Neuronal stem cell (in vitro differentiated cells): ENCODE data around the gene HS6ST3.

Experiments
- DNase-seq: peaks from one replicate; pipeline ENCODE4 v3.0.0-alpha.2; 2013; ENCODE audit warnings: low spot score
- H2AFZ ChIP-seq: one replicate; pipeline ENCODE4 v1.6.1; 2013; ENCODE audit warnings: mild to moderate bottlenecking, low read length, inconsistent platforms
- H2AK5ac ChIP-seq: 2 replicates; pipeline ENCODE4 v1.6.1; 2013; ENCODE audit warnings: low read depth, mild to moderate bottlenecking, inconsistent platforms, low read length, moderate library complexity, mixed read lengths
- H2BK120ac ChIP-seq: 2 replicates; pipeline ENCODE4 v1.6.1; 2013; ENCODE audit warnings: low read depth, mild to moderate bottlenecking, inconsistent platforms, low read length, moderate library complexity, mixed read lengths
- H2BK12ac ChIP-seq: one replicate; pipeline ENCODE4 v1.6.1; 2013; ENCODE audit warnings: low read length, inconsistent platforms
- H2BK15ac ChIP-seq: 2 replicates; pipeline ENCODE4 v1.6.1; 2013; ENCODE audit warnings: mild to moderate bottlenecking, low read length, inconsistent platforms, mixed read lengths
- H2BK5ac ChIP-seq: one replicate; pipeline ENCODE4 v1.6.1; 2013; ENCODE audit warnings: inconsistent platforms, mild to moderate bottlenecking, low read length, moderate library complexity
- H3K14ac ChIP-seq: one replicate; pipeline ENCODE4 v1.6.1; 2013; ENCODE audit warnings: low read length, inconsistent platforms
- H3K18ac ChIP-seq: 2 replicates; pipeline ENCODE4 v1.6.1; 2013; ENCODE audit warnings: low read length, inconsistent platforms
- H3K23ac ChIP-seq: 2 replicates; pipeline ENCODE4 v1.6.1; 2013; ENCODE audit warnings: low read depth, mild to moderate bottlenecking, mixed read lengths, low read length, inconsistent platforms; ENCODE audit not compliant: poor library complexity
- H3K27ac ChIP-seq: replicated peaks from 3 replicates; pipeline ENCODE4 v1.5.1; 2013; ENCODE audit warnings: low read length, inconsistent platforms
- H3K27me3 ChIP-seq, 3 experiments: 2 replicates each; pipeline ENCODE4 v1.6.1; 2013; ENCODE audit warnings: low read length in 3 of 3, mild to moderate bottlenecking in 2 of 3, inconsistent platforms in 1 of 3, low read depth in 1 of 3, mixed read lengths in 1 of 3, moderate library complexity in 1 of 3; ENCODE audit not compliant: control insufficient read depth in 3 of 3, insufficient read depth in 3 of 3
- H3K36me3 ChIP-seq, 2 donors: replicated peaks in 1 of 2; 2 replicates each; pipeline ENCODE4 v1.6.1; 2013; ENCODE audit warnings: low read length in 2 of 2; ENCODE audit not compliant: control insufficient read depth in 2 of 2, insufficient read depth in 2 of 2
- H3K4ac ChIP-seq: 2 replicates; pipeline ENCODE4 v1.6.1; 2013; ENCODE audit warnings: inconsistent platforms, mild to moderate bottlenecking, low read length, moderate library complexity
- H3K4me1 ChIP-seq, 2 donors: 1 replicate in 1 of 2; 2 replicates in 1 of 2; pipeline ENCODE4 v1.6.1; 2013; ENCODE audit warnings: low read length in 2 of 2, low read depth in 1 of 2; ENCODE audit not compliant: control insufficient read depth in 2 of 2, insufficient read depth in 1 of 2
- H3K4me2 ChIP-seq: one replicate; pipeline ENCODE4 v1.6.1; 2013; ENCODE audit warnings: mild to moderate bottlenecking, low read length, inconsistent platforms; ENCODE audit not compliant: insufficient read depth, poor library complexity, severe bottlenecking
- H3K4me3 ChIP-seq, 2 donors: 2 replicates each; pipeline ENCODE4 v1.5.1; 2013; ENCODE audit warnings: low read length in 2 of 2, mild to moderate bottlenecking in 2 of 2, inconsistent platforms in 1 of 2, moderate library complexity in 1 of 2
- H3K79me1 ChIP-seq: one replicate; pipeline ENCODE4 v1.6.1; 2013; ENCODE audit warnings: low read depth, mild to moderate bottlenecking, inconsistent platforms, low read length, moderate library complexity
- H3K9ac ChIP-seq: one replicate; pipeline ENCODE4 v1.6.1; 2013; ENCODE audit warnings: mild to moderate bottlenecking, low read depth, low read length, inconsistent platforms; ENCODE audit not compliant: poor library complexity
- H3K9me3 ChIP-seq, 2 donors: replicated peaks in 1 of 2; 2 replicates each; pipeline versions ENCODE3 to v1.6.1; 2013; ENCODE audit warnings: low read length in 2 of 2, mild to moderate bottlenecking in 2 of 2, inconsistent platforms in 1 of 2, low read depth in 1 of 2, mixed read lengths in 1 of 2, moderate library complexity in 1 of 2; ENCODE audit not compliant: control insufficient read depth in 2 of 2, insufficient read depth in 1 of 2
- H4K8ac ChIP-seq: one replicate; pipeline ENCODE4 v1.6.1; 2013; ENCODE audit warnings: low read depth, mild to moderate bottlenecking, inconsistent platforms, low read length, moderate library complexity
- H4K91ac ChIP-seq: one replicate; pipeline ENCODE4 v1.6.1; 2013; ENCODE audit warnings: low read length, low read depth, mild to moderate bottlenecking, inconsistent platforms; ENCODE audit not compliant: poor library complexity
- WGBS, 2 donors: extraction: QIAGEN DNeasy Blood & Tissue Kit; methylation state at CpG; one replicate each; pipeline ENCODE4 v1.1.7; 2013; ENCODE audit warnings: missing lambda C conversion rate in 2 of 2, mixed read lengths in 1 of 2; ENCODE audit not compliant: insufficient read length in 2 of 2, insufficient replicate concordance in 1 of 2; ENCODE audit errors: extremely low coverage in 2 of 2; 5-methylcytosine and 5-hydroxymethylcytosine counted together

The HS6ST3 gene

DNA sequence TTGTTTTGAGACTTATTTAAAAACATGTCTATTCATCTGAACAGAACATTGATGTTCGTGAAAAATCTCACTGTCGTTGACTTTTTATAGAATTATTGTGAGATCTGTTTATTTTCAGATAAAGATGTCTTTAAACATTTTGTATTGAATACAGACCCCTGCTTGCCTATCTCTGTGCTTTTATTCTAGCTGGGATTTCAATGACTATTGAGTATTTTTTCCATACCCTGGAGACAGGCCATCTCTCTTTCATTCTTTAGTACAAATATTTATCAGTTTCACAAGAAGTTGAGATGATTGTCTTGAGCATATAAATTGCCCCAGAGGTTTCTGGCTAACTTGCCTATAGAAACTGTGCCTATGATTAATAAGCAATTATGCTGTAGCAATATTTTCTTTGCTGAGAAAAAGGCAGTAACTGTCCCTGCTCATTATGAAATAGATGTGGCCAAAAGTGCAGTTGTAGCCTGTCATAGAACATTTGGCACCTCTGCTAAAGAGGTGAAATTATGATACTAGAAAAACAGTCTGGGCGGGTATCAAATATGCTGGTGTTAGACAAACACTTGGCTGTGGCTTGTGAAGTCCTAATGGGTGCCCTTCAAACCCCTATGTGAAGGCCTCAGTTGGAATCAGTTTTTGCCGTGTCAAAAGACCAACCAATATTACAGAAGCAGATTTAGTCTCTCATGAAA is 360.6 kb downstream of the HS6ST3 start:
- H4K8ac ChIP-seq: no peak overlapping the region
- no peak overlapping the region for H3K23ac ChIP-seq
- peaks cover 0 to 3% of the 10 kb centered on the region in 2 donors for H3K9me3 ChIP-seq
- no peak overlapping the region for H3K9ac ChIP-seq
- H2BK12ac ChIP-seq: no peak overlapping the region
- no peak overlapping the region for H2BK120ac ChIP-seq
- no peak overlapping the region for H3K4me3 ChIP-seq
- no peaks in the 10 kb centered on the region for H3K27me3 ChIP-seq
- WGBS, 2 donors: no CpG with 5 or more reads among the region's 4 CpGs
- H3K4ac ChIP-seq: no peak overlapping the region
- no peak overlapping the region for H2AK5ac ChIP-seq
- no peaks in the 10 kb centered on the region for H3K4me1 ChIP-seq
- no peak for DNase-seq
- H3K18ac ChIP-seq: no peak overlapping the region
- no peaks in the 10 kb centered on the region for H3K36me3 ChIP-seq
- H3K27ac ChIP-seq: no peak overlapping the region
- H2BK5ac ChIP-seq: no peak overlapping the region
- no peaks in the 10 kb centered on the region for H3K79me1 ChIP-seq
- H3K14ac ChIP-seq: no peak overlapping the region
- H2AFZ ChIP-seq: no peak overlapping the region
- H4K91ac ChIP-seq: no peak overlapping the region
- H3K4me2 ChIP-seq: no peak overlapping the region
- no peak overlapping the region for H2BK15ac ChIP-seq

DNA sequence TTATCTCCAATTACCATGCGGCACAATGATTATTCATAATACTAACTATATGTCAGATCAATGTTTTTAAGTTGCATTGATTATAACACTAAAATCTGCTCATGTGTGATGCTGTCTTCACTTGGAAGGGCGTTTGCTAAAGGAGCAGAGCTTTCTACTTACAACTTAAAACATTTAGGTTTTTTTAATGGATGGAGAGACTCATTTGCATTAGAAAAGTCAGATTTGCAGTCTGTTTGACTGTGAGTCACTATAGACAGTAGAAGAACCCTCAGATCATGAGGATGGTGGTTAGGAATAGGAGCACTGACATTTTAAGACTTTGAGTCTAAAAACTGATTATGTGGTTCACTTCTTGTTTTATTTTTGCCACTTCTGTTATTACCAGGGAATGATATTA is 364.6 kb downstream of the HS6ST3 start:
- no peak overlapping the region for H3K9ac ChIP-seq
- no peaks in the 10 kb centered on the region for H3K4me1 ChIP-seq
- H2BK15ac ChIP-seq: no peak overlapping the region
- no peak overlapping the region for H3K18ac ChIP-seq
- H2AFZ ChIP-seq: no peak overlapping the region
- no peak overlapping the region for H3K4me2 ChIP-seq
- H3K4me3 ChIP-seq: no peak overlapping the region
- H2AK5ac ChIP-seq: no peak overlapping the region
- no peak overlapping the region for H2BK5ac ChIP-seq
- H2BK12ac ChIP-seq: no peak overlapping the region
- no peaks in the 10 kb centered on the region for H3K36me3 ChIP-seq
- no CpG with 5 or more reads among the region's 2 CpGs for WGBS, 2 donors
- H3K9me3 ChIP-seq: peaks cover 0 to 3% of the 10 kb centered on the region in 2 donors
- H4K91ac ChIP-seq: no peak overlapping the region
- H3K14ac ChIP-seq: no peak overlapping the region
- no peak overlapping the region for H4K8ac ChIP-seq
- H3K27ac ChIP-seq: no peak overlapping the region
- DNase-seq: no peak
- no peak overlapping the region for H3K23ac ChIP-seq
- no peaks in the 10 kb centered on the region for H3K27me3 ChIP-seq
- H2BK120ac ChIP-seq: no peak overlapping the region
- H3K4ac ChIP-seq: no peak overlapping the region
- no peaks in the 10 kb centered on the region for H3K79me1 ChIP-seq

DNA sequence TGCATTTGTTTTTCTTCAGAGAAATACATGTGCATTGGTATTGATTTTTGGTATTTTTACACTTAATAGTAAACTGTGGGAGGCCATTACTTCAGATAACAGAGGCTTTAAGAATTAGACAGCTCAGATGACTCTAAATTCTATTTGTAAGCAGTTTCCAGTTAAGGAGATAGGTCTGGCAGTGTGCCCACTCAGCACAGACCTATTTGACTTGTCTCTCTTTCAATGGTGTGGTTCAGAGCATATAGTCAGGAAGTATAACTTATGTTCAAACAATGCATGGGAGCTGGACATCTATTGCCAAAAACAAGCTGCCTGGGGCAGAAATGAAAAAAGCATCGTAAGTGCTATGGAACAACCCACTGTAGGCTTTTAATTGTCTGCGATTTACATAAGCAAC is 370.7 kb downstream of the HS6ST3 start:
- no peak overlapping the region for H3K4me2 ChIP-seq
- no peak overlapping the region for H2AK5ac ChIP-seq
- no peak overlapping the region for H2BK12ac ChIP-seq
- no peak overlapping the region for H3K27ac ChIP-seq
- DNase-seq: no peak
- no peak overlapping the region for H3K14ac ChIP-seq
- H3K18ac ChIP-seq: no peak overlapping the region
- H3K4me3 ChIP-seq: no peak overlapping the region
- no peak overlapping the region for H4K8ac ChIP-seq
- WGBS, 2 donors: no CpG with 5 or more reads among the region's 2 CpGs
- H3K9me3 ChIP-seq: no peaks in the 10 kb centered on the region
- H3K4ac ChIP-seq: no peak overlapping the region
- no peak overlapping the region for H3K9ac ChIP-seq
- H2AFZ ChIP-seq: no peak overlapping the region
- H3K4me1 ChIP-seq: no peaks in the 10 kb centered on the region
- no peak overlapping the region for H3K23ac ChIP-seq
- H2BK15ac ChIP-seq: no peak overlapping the region
- no peaks in the 10 kb centered on the region for H3K79me1 ChIP-seq
- no peak overlapping the region for H4K91ac ChIP-seq
- no peaks in the 10 kb centered on the region for H3K27me3 ChIP-seq
- H3K36me3 ChIP-seq: no peaks in the 10 kb centered on the region
- H2BK5ac ChIP-seq: no peak overlapping the region
- no peak overlapping the region for H2BK120ac ChIP-seq

DNA sequence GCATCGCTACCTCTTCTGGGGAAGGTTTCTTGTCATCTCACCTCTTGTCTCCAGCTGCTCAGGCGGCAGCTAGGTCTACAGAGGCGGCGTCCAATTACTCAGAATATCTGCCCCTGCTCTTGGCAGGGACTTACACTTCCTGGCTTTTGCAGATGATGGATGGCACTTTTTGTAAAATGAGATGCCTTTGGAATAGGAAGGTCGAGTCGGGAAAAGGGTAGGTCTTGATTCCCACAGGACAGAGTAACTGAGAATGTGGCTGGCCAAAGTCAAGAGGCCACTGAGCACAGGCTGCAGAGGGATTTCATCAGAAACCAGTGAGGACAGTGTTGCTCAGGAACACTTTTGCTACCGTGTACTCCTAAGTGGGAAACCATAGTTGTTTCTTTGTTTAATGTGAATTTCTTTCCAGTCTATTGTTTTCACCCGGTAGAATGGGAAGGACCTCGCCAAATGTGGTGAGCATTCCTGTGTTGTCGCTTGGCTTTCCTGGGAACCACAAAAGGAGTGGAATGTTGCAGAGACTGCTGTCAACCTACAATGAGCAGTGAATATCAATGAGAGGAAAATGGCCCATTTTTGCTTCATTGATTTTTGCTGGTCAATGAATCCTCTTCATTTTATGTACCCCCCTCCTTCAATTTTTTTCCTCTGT is 383.7 kb downstream of the HS6ST3 start:
- WGBS, 2 donors: no CpG with 5 or more reads among the region's 10 CpGs
- peak; percentile 20 for DNase-seq
- peaks cover 6 to 9% of the 10 kb centered on the region in 2 donors for H3K4me1 ChIP-seq
- H3K79me1 ChIP-seq: no peaks in the 10 kb centered on the region
- no peak overlapping the region for H2BK5ac ChIP-seq
- H3K14ac ChIP-seq: no peak overlapping the region
- no peaks in the 10 kb centered on the region for H3K36me3 ChIP-seq
- H3K27me3 ChIP-seq: no peaks in the 10 kb centered on the region
- no peak overlapping the region for H3K4me3 ChIP-seq
- H2AK5ac ChIP-seq: no peak overlapping the region
- no peak overlapping the region for H2AFZ ChIP-seq
- no peaks in the 10 kb centered on the region for H3K9me3 ChIP-seq
- no peak overlapping the region for H3K9ac ChIP-seq
- no peak overlapping the region for H3K18ac ChIP-seq
- H2BK15ac ChIP-seq: no peak overlapping the region
- H2BK12ac ChIP-seq: no peak overlapping the region
- H2BK120ac ChIP-seq: no peak overlapping the region
- no peak overlapping the region for H3K4ac ChIP-seq
- H3K4me2 ChIP-seq: no peak overlapping the region
- H3K23ac ChIP-seq: no peak overlapping the region
- no peak overlapping the region for H3K27ac ChIP-seq
- H4K91ac ChIP-seq: no peak overlapping the region
- H4K8ac ChIP-seq: no peak overlapping the region
